Neural progenitor cell (in vitro differentiated cells): ENCODE measurements around the gene IL2RA. TPM values are rescaled to one million over a fixed set of nuclear protein-coding genes. Genes with fewer than 3 reads are reported as not detected.

Experiments used
- DNase-seq: peaks from one replicate; pipeline ENCODE4 v3.0.0-alpha.2; 2016; ENCODE audit warnings: low spot score
- H2AFZ ChIP-seq: fragments of 200-600 bp; sonication (generic); replicated peaks from 2 replicates; pipeline ENCODE4 v1.6.1; 2016; ENCODE audit warnings: antibody characterized with exemption
- H3F3A ChIP-seq: fragments of 200-600 bp; sonication (generic); 2 replicates; pipeline ENCODE4 v1.6.1; 2016; ENCODE audit warnings: antibody characterized with exemption, low read depth
- H3K27ac ChIP-seq: fragments of 200-600 bp; sonication (generic); 2 replicates; pipeline ENCODE4 v1.5.1; 2016; ENCODE audit warnings: mild to moderate bottlenecking
- H3K27me3 ChIP-seq: fragments of 200-600 bp; sonication (generic); 2 replicates; pipeline ENCODE4 v1.6.1; 2016; ENCODE audit warnings: mild to moderate bottlenecking, moderate library complexity
- H3K36me3 ChIP-seq: fragments of 200-600 bp; sonication (generic); 2 replicates; pipeline ENCODE4 v1.5.1; 2016
- H3K4me1 ChIP-seq: fragments of 200-600 bp; sonication (generic); 2 replicates; pipeline ENCODE4 v1.6.1; 2016; ENCODE audit warnings: mixed run types
- H3K4me2 ChIP-seq: fragments of 200-600 bp; sonication (generic); 2 replicates; pipeline ENCODE4 v1.6.1; 2016
- H3K4me3 ChIP-seq: fragments of 200-600 bp; sonication (generic); 2 replicates; pipeline ENCODE4 v1.5.1; 2016
- H3K79me2 ChIP-seq: fragments of 200-600 bp; sonication (generic); 2 replicates; pipeline ENCODE4 v1.6.1; 2016; ENCODE audit warnings: low read depth
- H3K9ac ChIP-seq: fragments of 200-600 bp; sonication (generic); 2 replicates; pipeline ENCODE4 v1.6.1; 2016
- H3K9me3 ChIP-seq: fragments of 200-600 bp; sonication (generic); 2 replicates; pipeline ENCODE4 v1.5.1; 2016; ENCODE audit warnings: low read depth
- H4K20me1 ChIP-seq: fragments of 200-600 bp; sonication (generic); 2 replicates; pipeline ENCODE4 v1.6.1; 2016; ENCODE audit warnings: low read depth
- H3K27ac Mint-ChIP-seq: 3 replicates; pipeline ENCODE4 v1.8.0; 2021; ENCODE audit warnings: mixed read lengths
- H3K27me3 Mint-ChIP-seq: 2 replicates; pipeline ENCODE4 v1.8.0; 2022; ENCODE audit warnings: low read depth, mild to moderate bottlenecking, inconsistent platforms, moderate library complexity, mixed read lengths; ENCODE audit not compliant: insufficient read depth
- H3K36me3 Mint-ChIP-seq: 3 replicates; pipeline ENCODE4 v1.8.0; 2021; ENCODE audit warnings: mixed read lengths
- H3K4me1 Mint-ChIP-seq: 3 replicates; pipeline ENCODE4 v1.8.0; 2021; ENCODE audit warnings: mixed read lengths
- H3K4me3 Mint-ChIP-seq: 3 replicates; pipeline ENCODE4 v1.8.0; 2021; ENCODE audit warnings: mild to moderate bottlenecking, moderate library complexity, mixed read lengths
- H3K9me3 Mint-ChIP-seq: 3 replicates; pipeline ENCODE4 v1.8.0; 2020; ENCODE audit warnings: mixed read lengths
- EZH2 ChIP-seq: fragments of 200-600 bp; sonication (generic); IDR thresholded peaks from 2 replicates; pipeline ENCODE4 v1.6.1; 2017; ENCODE audit warnings: antibody characterized with exemption, mild to moderate bottlenecking, moderate library complexity
- EZH2phosphoT487 ChIP-seq: fragments of 200-600 bp; sonication (generic); IDR thresholded peaks from 2 replicates; pipeline ENCODE4 v1.6.1; 2017; ENCODE audit warnings: antibody characterized with exemption
- total RNA-seq: library from RNA; depleted of rRNA; stranded (reverse); fragments of >200 nt; gene quantifications from 2 replicates; pipeline ENCODE4 v1.2.3, GENCODE V29; 2015; ENCODE audit warnings: low replicate concordance
- TF ChIP-seq, protein P1 (sequence below): fragments of 200-600 bp; sonication (generic); IDR thresholded peaks from 2 replicates; pipeline ENCODE4 v1.5.1; 2017; ENCODE audit warnings: antibody characterized with exemption, mild to moderate bottlenecking

IL2RA gene
- total RNA-seq, 1 donor from 2014 or later, result not detected

DNA sequence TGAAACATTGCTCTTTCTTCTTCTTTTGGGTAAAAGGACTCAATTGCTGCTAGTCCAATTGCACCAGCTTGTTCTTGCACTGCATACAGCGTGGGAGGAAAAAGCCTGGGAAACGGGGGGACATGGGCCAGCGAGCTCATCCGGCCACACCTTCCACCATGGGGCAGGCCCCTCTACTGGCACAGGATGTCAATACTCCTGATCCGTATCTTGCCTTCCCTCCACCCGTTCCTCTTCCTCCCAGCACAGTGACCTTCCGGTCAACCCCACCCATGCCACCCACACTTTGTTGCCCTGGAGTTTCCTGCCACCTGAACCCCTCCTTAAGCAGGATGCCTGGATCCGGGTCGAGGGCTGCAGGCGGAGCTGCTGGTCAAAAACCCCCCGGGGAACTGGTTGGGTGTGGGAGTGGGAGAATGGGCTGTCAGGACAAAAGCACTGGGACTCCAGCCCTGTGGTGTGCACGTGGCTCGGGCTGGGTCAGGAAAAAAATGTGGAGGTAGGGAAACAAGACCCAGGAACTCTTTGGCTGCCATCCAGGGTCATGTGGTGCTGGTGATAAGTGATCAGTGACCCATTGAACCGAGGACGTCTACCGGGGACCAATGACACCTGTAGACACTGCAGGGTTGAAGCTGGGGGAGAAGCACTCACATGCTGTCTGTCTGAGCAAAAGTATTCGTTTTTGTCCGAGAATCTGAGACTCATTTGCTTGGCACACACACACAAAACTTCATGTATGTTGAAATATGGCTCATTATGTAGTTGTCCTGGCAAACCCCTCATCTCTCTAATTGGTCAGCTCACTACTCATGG, 8.1 kb downstream of the IL2RA start:
- DNase-seq, result no peak
- peaks cover 9% of the 10 kb centered on the region for H3K27me3 Mint-ChIP-seq
- Histone ChIP-seq H3K27ac (no peak overlapping the region), H4K20me1 (no peaks in the 10 kb centered on the region), H3K27me3 (no peaks in the 10 kb centered on the region), H3K79me2 (no peaks in the 10 kb centered on the region), H3K4me1 (no peaks in the 10 kb centered on the region), H3K4me3 (no peak overlapping the region), H3K36me3 (no peaks in the 10 kb centered on the region), H3K9me3 (no peaks in the 10 kb centered on the region), H3K9ac (no peak overlapping the region), H2AFZ (no peak overlapping the region), H3F3A (no peaks in the 10 kb centered on the region), H3K4me2 (no peak overlapping the region)
- H3K4me3 Mint-ChIP-seq, result no peak overlapping the region
- H3K4me1 Mint-ChIP-seq, result peaks cover 4% of the 10 kb centered on the region
- TF ChIP-seq EZH2phosphoT487 (no peak), EZH2 (no peak)
- TF ChIP-seq, protein P1, sequence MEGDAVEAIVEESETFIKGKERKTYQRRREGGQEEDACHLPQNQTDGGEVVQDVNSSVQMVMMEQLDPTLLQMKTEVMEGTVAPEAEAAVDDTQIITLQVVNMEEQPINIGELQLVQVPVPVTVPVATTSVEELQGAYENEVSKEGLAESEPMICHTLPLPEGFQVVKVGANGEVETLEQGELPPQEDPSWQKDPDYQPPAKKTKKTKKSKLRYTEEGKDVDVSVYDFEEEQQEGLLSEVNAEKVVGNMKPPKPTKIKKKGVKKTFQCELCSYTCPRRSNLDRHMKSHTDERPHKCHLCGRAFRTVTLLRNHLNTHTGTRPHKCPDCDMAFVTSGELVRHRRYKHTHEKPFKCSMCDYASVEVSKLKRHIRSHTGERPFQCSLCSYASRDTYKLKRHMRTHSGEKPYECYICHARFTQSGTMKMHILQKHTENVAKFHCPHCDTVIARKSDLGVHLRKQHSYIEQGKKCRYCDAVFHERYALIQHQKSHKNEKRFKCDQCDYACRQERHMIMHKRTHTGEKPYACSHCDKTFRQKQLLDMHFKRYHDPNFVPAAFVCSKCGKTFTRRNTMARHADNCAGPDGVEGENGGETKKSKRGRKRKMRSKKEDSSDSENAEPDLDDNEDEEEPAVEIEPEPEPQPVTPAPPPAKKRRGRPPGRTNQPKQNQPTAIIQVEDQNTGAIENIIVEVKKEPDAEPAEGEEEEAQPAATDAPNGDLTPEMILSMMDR, result no peak
- no peak overlapping the region for H3K27ac Mint-ChIP-seq
- H3K36me3 Mint-ChIP-seq, result no peaks in the 10 kb centered on the region
- no peaks in the 10 kb centered on the region for H3K9me3 Mint-ChIP-seq

DNA sequence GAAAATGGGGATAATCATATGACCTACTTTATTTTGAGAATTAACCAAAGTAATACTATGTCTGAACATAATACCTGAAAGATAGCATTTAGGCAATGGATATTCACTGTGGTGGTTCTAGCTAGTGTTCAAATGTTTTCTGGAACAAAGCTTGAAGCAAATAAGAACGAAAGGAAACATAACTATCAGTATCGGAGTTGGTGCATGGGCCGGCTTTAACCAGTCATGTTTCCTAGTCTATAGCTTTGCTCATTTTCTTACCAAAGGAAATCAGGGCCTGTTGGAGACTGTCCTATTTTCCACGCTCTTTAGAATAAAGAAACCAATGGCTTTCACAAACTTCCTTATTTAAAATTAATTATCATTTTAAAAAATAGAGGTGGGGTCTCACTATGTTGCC, 8.9 kb downstream of the IL2RA start:
- H3K4me3 Mint-ChIP-seq, result no peak overlapping the region
- no peak overlapping the region for H3K27ac Mint-ChIP-seq
- no peaks in the 10 kb centered on the region for H3K36me3 Mint-ChIP-seq
- Histone ChIP-seq H3K9ac (no peak overlapping the region), H4K20me1 (no peaks in the 10 kb centered on the region), H3K27ac (no peak overlapping the region), H3K9me3 (no peaks in the 10 kb centered on the region), H3K36me3 (no peaks in the 10 kb centered on the region), H3F3A (no peaks in the 10 kb centered on the region), H3K4me3 (no peak overlapping the region), H3K79me2 (no peaks in the 10 kb centered on the region), H3K4me1 (no peaks in the 10 kb centered on the region), H3K27me3 (no peaks in the 10 kb centered on the region), H2AFZ (no peak overlapping the region), H3K4me2 (no peak overlapping the region)
- no peaks in the 10 kb centered on the region for H3K9me3 Mint-ChIP-seq
- TF ChIP-seq EZH2 (no peak), EZH2phosphoT487 (no peak)
- TF ChIP-seq, protein P1, result no peak
- peaks cover 4% of the 10 kb centered on the region for H3K4me1 Mint-ChIP-seq
- peaks cover 9% of the 10 kb centered on the region for H3K27me3 Mint-ChIP-seq
- no peak for DNase-seq

DNA sequence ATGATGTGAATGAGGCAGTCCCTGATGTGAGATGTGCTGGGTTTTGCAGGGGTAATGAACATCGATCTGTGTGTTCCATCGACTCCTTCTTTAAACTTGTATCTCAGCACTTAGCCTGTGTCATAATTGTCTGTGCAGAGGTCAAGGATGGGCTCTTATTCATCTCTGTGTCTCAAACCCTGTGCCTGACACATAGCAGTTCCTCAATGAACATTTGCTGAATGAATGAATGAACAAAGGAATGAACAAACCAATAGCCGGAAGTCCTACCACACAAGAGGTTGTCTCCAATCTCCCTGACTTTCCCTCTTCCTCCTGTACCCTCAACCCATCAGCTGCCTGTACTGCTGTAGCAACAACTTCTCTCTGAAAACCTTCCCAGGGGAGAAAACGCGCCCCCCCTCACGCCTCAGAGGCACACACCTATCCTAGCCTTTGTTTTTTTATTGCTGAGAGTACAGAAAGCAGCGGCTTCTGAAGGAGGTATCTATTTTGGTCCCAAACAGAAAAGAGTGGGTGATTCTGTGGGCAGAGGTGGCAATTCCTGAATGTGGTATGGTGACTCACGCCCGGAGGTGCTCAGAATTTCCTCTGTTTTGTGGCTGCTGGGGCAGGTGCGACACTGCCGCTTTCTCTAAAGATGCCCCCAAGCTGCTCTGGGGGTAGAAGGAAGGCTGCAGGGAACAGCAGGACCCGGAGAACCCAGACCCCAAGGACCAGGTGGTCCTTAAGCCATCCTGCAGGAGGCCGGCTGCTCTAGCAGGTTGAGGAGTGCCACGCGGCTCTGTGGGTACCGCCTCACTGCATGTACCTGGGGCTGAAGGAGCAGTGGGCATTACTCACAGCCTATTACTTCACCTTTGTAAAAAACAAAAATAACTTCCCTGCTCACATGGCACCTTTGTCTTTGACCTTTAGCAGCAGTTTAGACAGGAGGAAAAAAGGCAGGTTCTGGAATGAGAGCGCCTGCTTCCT, 9.6 kb downstream of the IL2RA start:
- DNase-seq, result no peak
- Mint-ChIP-seq H3K9me3 (no peaks in the 10 kb centered on the region), H3K36me3 (no peaks in the 10 kb centered on the region)

More for the DNA sequence above, 9.6 kb downstream of the IL2RA start:
- peaks cover 12% of the 10 kb centered on the region for H3K27me3 Mint-ChIP-seq
- H3K4me1 ChIP-seq, result no peaks in the 10 kb centered on the region
- H3K27ac ChIP-seq, result no peak overlapping the region
- H3K36me3 ChIP-seq, result no peaks in the 10 kb centered on the region
- no peaks in the 10 kb centered on the region for H3K9me3 ChIP-seq
- H3K4me3 Mint-ChIP-seq, result no peak overlapping the region
- H3K4me1 Mint-ChIP-seq, result peaks cover 4% of the 10 kb centered on the region
- H3K27me3 ChIP-seq, result no peaks in the 10 kb centered on the region
- no peaks in the 10 kb centered on the region for H3F3A ChIP-seq
- H3K79me2 ChIP-seq, result no peaks in the 10 kb centered on the region
- no peak overlapping the region for H3K4me3 ChIP-seq
- H4K20me1 ChIP-seq, result no peaks in the 10 kb centered on the region
- H3K9ac ChIP-seq, result no peak overlapping the region
- H3K4me2 ChIP-seq, result no peak overlapping the region
- TF ChIP-seq, protein P1, result no peak
- TF ChIP-seq EZH2phosphoT487 (no peak), EZH2 (no peak)
- no peak overlapping the region for H3K27ac Mint-ChIP-seq
- no peak overlapping the region for H2AFZ ChIP-seq
